VCaP (cell line): ENCODE data around the gene CCL19.
A peak's percentile ranks its signal among the peaks of the same experiment; 100 is the strongest.

Experiments used
- H3K27ac ChIP-seq: fragments of 450-650 bp; 2 replicates; pipeline ENCODE4 v1.5.1; 2017
- CTCF ChIP-seq: fragments of 450-650 bp; conservative IDR thresholded peaks from 2 replicates; pipeline ENCODE4 v1.5.1; 2017; ENCODE audit warnings: mild to moderate bottlenecking, moderate library complexity

The CCL19 gene

GRCh38 chr9:34685591-34685990, 5.5 kb downstream of the CCL19 start:
- no peak for TF ChIP-seq CTCF

GRCh38 chr9:34684816-34685215, 6.3 kb downstream of the CCL19 start:
- TF ChIP-seq CTCF = no peak
- no peak overlapping the region for H3K27ac ChIP-seq

More at GRCh38 chr9:34685591-34685990, 5.5 kb downstream of the CCL19 start:
- H3K27ac ChIP-seq = no peak overlapping the region

- TF ChIP-seq CTCF = no peak
- H3K27ac ChIP-seq = no peak overlapping the region
These were observed 6.9 kb downstream of the CCL19 start for GRCh38 chr9:34684145-34684544.

GRCh38 chr9:34675869-34676268, 15.2 kb downstream of the CCL19 start:
- no peak for TF ChIP-seq CTCF
- H3K27ac ChIP-seq = no peak overlapping the region

GRCh38 chr9:34675048-34675714, 15.9 kb downstream of the CCL19 start:
- H3K27ac ChIP-seq = peak overlapping the region; percentile 51
- peak; percentile 73 for TF ChIP-seq CTCF

- peak overlapping the region; percentile 51 for H3K27ac ChIP-seq
- no peak for TF ChIP-seq CTCF
These were observed 16.6 kb downstream of the CCL19 start for GRCh38 chr9:34674440-34674839.

GRCh38 chr9:34671307-34671706, 19.8 kb downstream of the CCL19 start:
- no peak overlapping the region for H3K27ac ChIP-seq
- no peak for TF ChIP-seq CTCF
